ENCODE results near the gene RBL2. TPM values are rescaled to one million over a fixed set of nuclear protein-coding genes. Genes with fewer than 3 reads are reported as not detected.

Gene RBL2
- total and polyA plus RNA-seq, 2 of the 8 experiments (the other 6 are each of a cell fraction or from before 2014, with no cell fraction given) = 13.9 to 22.1 TPM

- Histone ChIP-seq H2BK20ac (ENCODE audit: low read length) (no peak overlapping the region), H2BK12ac (ENCODE audit: low read depth, low read length) (no peak overlapping the region), H4K20me1 (replicated peaks in 1 of 2; ENCODE audit: control insufficient read depth in 1 of 2, insufficient read depth in 2 of 2, low read length in 2 of 2) (no peaks in the 10 kb centered on the region), H3K23ac (ENCODE audit: insufficient read length) (no peak overlapping the region), H2AFZ (ENCODE audit: low read length) (no peak overlapping the region), H2BK15ac (ENCODE audit: low read length) (no peak overlapping the region), H3K4me3 (ENCODE audit: extremely low read depth in 1 of 4, insufficient read depth in 2 of 4, low read depth in 3 of 4, low read length in 4 of 4) (no peak overlapping the region), H3K79me2 (ENCODE audit: control insufficient read depth in 1 of 2, insufficient read depth in 2 of 2, low read length in 2 of 2) (no peaks in the 10 kb centered on the region), H2BK120ac (replicated peaks; ENCODE audit: low read depth, low read length) (no peak overlapping the region), H3K36me3 (ENCODE audit: control insufficient read depth in 2 of 4, insufficient read depth in 4 of 4, low read length in 3 of 4) (no peaks in the 10 kb centered on the region), H3K14ac (ENCODE audit: insufficient read length) (no peak overlapping the region), H3K18ac (ENCODE audit: extremely low read depth, low read length) (no peak overlapping the region), H3K27me3 (replicated peaks in 1 of 4; ENCODE audit: control insufficient read depth in 3 of 4, extremely low read depth in 1 of 4, insufficient read depth in 3 of 4, low read length in 3 of 4) (no peaks in the 10 kb centered on the region), H3K4ac (replicated peaks; ENCODE audit: insufficient read length, low read depth, low read length) (no peak overlapping the region), H2AK5ac (ENCODE audit: low read depth, low read length) (no peak overlapping the region), H3K27ac (ENCODE audit: low read depth, low read length) (no peak overlapping the region), H3K9me3 (ENCODE audit: insufficient read depth in 2 of 2, low read depth in 1 of 2, low read length in 1 of 2) (no peaks in the 10 kb centered on the region), H4K8ac (ENCODE audit: extremely low read depth, insufficient read depth, low read length) (no peak overlapping the region), H4K91ac (replicated peaks; ENCODE audit: insufficient read length, low read length) (no peak overlapping the region), H3K56ac (replicated peaks; ENCODE audit: insufficient read length, low read depth, low read length) (no peak overlapping the region), H4K5ac (ENCODE audit: insufficient read length, low read depth, low read length) (no peak overlapping the region), H3K4me1 (replicated peaks in 1 of 4; ENCODE audit: control insufficient read depth in 3 of 4, insufficient read depth in 4 of 4, low read length in 3 of 4) (no peaks in the 10 kb centered on the region), H3K23me2 (ENCODE audit: low read depth, low read length) (no peaks in the 10 kb centered on the region), H3K9ac (replicated peaks in 1 of 4; ENCODE audit: extremely low read depth in 1 of 4, low read depth in 3 of 4, low read length in 3 of 4) (no peak overlapping the region), H3K4me2 (ENCODE audit: insufficient read depth in 1 of 2, low read depth in 2 of 2, low read length in 2 of 2) (no peak overlapping the region), H3K79me1 (ENCODE audit: low read depth, low read length) (no peaks in the 10 kb centered on the region), H2BK5ac (ENCODE audit: low read depth, low read length) (no peak overlapping the region)
- CTCF ChIA-PET (ENCODE audit: partially characterized antibody) = interaction anchor here (1.3 kb wide), 1 partner anchor 23 kb away, joined by 4 read pairs; no protein-coding TSS in a partner anchor
- TF ChIP-seq NRF1 (IDR thresholded peaks at IDR 0.05; ENCODE audit: low read depth, low read length) = no peak
- DNase-seq (ENCODE audit: low read depth in 1 of 2, low spot score in 2 of 2) (no peak), FAIRE-seq (no peak)
- WGBS, 2 experiments (ENCODE audit: extremely low coverage in 1 of 2, insufficient coverage in 1 of 2, insufficient read length in 1 of 2, insufficient replicate concordance in 2 of 2, low coverage in 1 of 2, low lambda C conversion rate in 2 of 2, missing lambda C conversion rate in 1 of 2) = 95% methylated on average over 6 of the region's 6 CpGs; no CpG with 5 or more reads in 1 of the 2 experiments
- POLR2A ChIA-PET (ENCODE audit: partially characterized antibody) = no interaction called here
Measured at GRCh38 chr16:53528797-53529196, 94.5 kb downstream of the RBL2 start.
